B cell (primary cell): ENCODE results near the gene DCDC2C. TPM values are rescaled to one million over a fixed set of nuclear protein-coding genes. Genes with fewer than 3 reads are reported as not detected.

ENCODE experiments used
- ATAC-seq: fragments of 200-7000 bp; cut with Tn5 transposase; one replicate; pipeline ENCODE4 v1.10.0; 2021; ENCODE audit warnings: low read depth, mild to moderate bottlenecking, moderate number of reproducible peaks, moderate library complexity
- CTCF ChIA-PET: fragments of 350-600 bp; sonication (Branson Sonifier 250); formaldehyde crosslinking; loops from one replicate; lab custom pipeline; 2021; ENCODE audit warnings: antibody characterized with exemption, inconsistent platforms; lab: Charles Lee
- POLR2A ChIA-PET: fragments of 350-600 bp; sonication (Branson Sonifier 250); formaldehyde crosslinking; loops from one replicate; lab custom pipeline; 2021; ENCODE audit warnings: antibody characterized with exemption; lab: Charles Lee
- DNase-seq: peaks from one replicate; pipeline ENCODE4 v3.0.0; 2013
- H2AFZ ChIP-seq: 2 replicates; pipeline ENCODE4 v1.6.1; 2012; ENCODE audit warnings: mild to moderate bottlenecking, low read depth, low read length; ENCODE audit not compliant: insufficient read depth, poor library complexity, severe bottlenecking
- H3K27ac ChIP-seq, 2 donors: 1 replicate in 1 of 2; 2 replicates in 1 of 2; pipeline ENCODE4 v1.5.1; 2012 to 2013; ENCODE audit warnings: low read length in 2 of 2, mild to moderate bottlenecking in 2 of 2, moderate library complexity in 1 of 2
- H3K27me3 ChIP-seq, 4 experiments: fragments of 200-600 bp in 1 of 4; sonication (generic) in 1 of 4; replicated peaks in 1 of 4; 1 replicate in 2 of 4; 2 replicates in 2 of 4; pipeline versions ENCODE4 v1.6.1 to v1.7.0; 2013 to 2016; ENCODE audit warnings: low read length in 3 of 4, mild to moderate bottlenecking in 2 of 4, mixed read lengths in 1 of 4, moderate library complexity in 1 of 4; ENCODE audit not compliant: insufficient read depth in 4 of 4, control insufficient read depth in 3 of 4; ENCODE audit errors: control extremely low read depth in 1 of 4
- H3K36me3 ChIP-seq, 2 experiments: replicated peaks in 1 of 2; 1 replicate in 1 of 2; 2 replicates in 1 of 2; pipeline versions ENCODE4 v1.6.1 to v1.7.1; 2013; ENCODE audit warnings: low read length in 1 of 2; ENCODE audit not compliant: insufficient read depth in 2 of 2, control insufficient read depth in 1 of 2; ENCODE audit errors: control extremely low read depth in 1 of 2, extremely low read depth in 1 of 2
- H3K4me1 ChIP-seq, 2 donors: fragments of 200-600 bp in 1 of 2; sonication (generic) in 1 of 2; 1 replicate in 1 of 2; 2 replicates in 1 of 2; pipeline versions ENCODE4 v1.5.1 to v1.6.1; 2013 to 2017; ENCODE audit warnings: low read length in 2 of 2; ENCODE audit not compliant: control insufficient read depth in 2 of 2, insufficient read depth in 2 of 2
- H3K4me2 ChIP-seq: replicated peaks from 2 replicates; pipeline ENCODE3; 2012; ENCODE audit warnings: mild to moderate bottlenecking, low read depth, low read length; ENCODE audit not compliant: poor library complexity, severe bottlenecking
- H3K4me3 ChIP-seq, 5 experiments: fragments of 200-600 bp in 1 of 5; sonication (generic) in 1 of 5; 1 replicate in 3 of 5; 2 replicates in 2 of 5; pipeline versions ENCODE4 v1.5.1 to v1.7.0; 2011 to 2016; ENCODE audit warnings: low read length in 4 of 5, mild to moderate bottlenecking in 4 of 5, low read depth in 2 of 5, control low read depth in 1 of 5, moderate library complexity in 1 of 5; ENCODE audit not compliant: insufficient read depth in 1 of 5; ENCODE audit errors: control extremely low read depth in 1 of 5, extremely low read depth in 1 of 5
- H3K79me2 ChIP-seq: fragments of 200-600 bp; sonication (generic); one replicate; pipeline ENCODE4 v1.6.0; 2016; ENCODE audit warnings: low read length; ENCODE audit not compliant: control insufficient read depth, insufficient read depth
- H3K9ac ChIP-seq: fragments of 200-600 bp; sonication (generic); 2 replicates; pipeline ENCODE4 v1.6.1; 2017; ENCODE audit warnings: mild to moderate bottlenecking, low read length, moderate library complexity
- H3K9me3 ChIP-seq, 3 donors: one replicate each; pipeline versions ENCODE4 v1.6.1 to v1.7.1; 2013; ENCODE audit warnings: low read length in 2 of 3; ENCODE audit not compliant: control insufficient read depth in 2 of 3, insufficient read depth in 1 of 3; ENCODE audit errors: control extremely low read depth in 1 of 3
- H4K20me1 ChIP-seq: 2 replicates; pipeline ENCODE4 v1.6.0; 2012; ENCODE audit warnings: mild to moderate bottlenecking, low read length; ENCODE audit not compliant: insufficient read depth, control insufficient read depth, poor library complexity, severe bottlenecking
- H3K27ac Mint-ChIP-seq: one replicate; pipeline ENCODE4 v1.8.0; 2021; ENCODE audit warnings: mixed read lengths
- H3K27me3 Mint-ChIP-seq: one replicate; pipeline ENCODE4 v1.8.0; 2021; ENCODE audit warnings: mixed read lengths
- H3K4me1 Mint-ChIP-seq: one replicate; pipeline ENCODE4 v1.8.0; 2021; ENCODE audit warnings: mixed read lengths
- H3K4me3 Mint-ChIP-seq: one replicate; pipeline ENCODE4 v1.8.0; 2021; ENCODE audit warnings: mixed read lengths
- H3K9me3 Mint-ChIP-seq: one replicate; pipeline ENCODE4 v1.8.0; 2022; ENCODE audit warnings: mixed read lengths; ENCODE audit not compliant: insufficient read depth
- EZH2 ChIP-seq: IDR thresholded peaks from 2 replicates; pipeline ENCODE4 v1.6.1; 2012; ENCODE audit warnings: borderline replicate concordance, low read depth, mild to moderate bottlenecking, moderate library complexity, low read length; ENCODE audit not compliant: insufficient read depth, poor library complexity, severe bottlenecking
- whole genome bisulfite sequencing: methylation state at CpG from one replicate; pipeline ENCODE4 v1.1.5; 2013; ENCODE audit warnings: missing lambda C conversion rate; ENCODE audit not compliant: insufficient coverage; 5-methylcytosine and 5-hydroxymethylcytosine counted together
- intact Hi-C: fragments of 100-400 bp; cut with micrococcal nuclease; formaldehyde crosslinking; loops from one replicate; pipeline ENCODE4 v1.10.0; 2022
- polyA plus RNA-seq: library from polyadenylated mRNA; depleted of rRNA; stranded (reverse); fragments of >200 nt; gene quantifications from 2 replicates; pipeline ENCODE4 v1.2.3, GENCODE V29; 2012
- total RNA-seq, 2 donors: library from RNA; stranded (reverse); fragments of 120-200 nt in 1 of 2; gene quantifications; 1 replicate in 1 of 2; 2 replicates in 1 of 2; pipeline versions ENCODE4 v1.2.3 to v1.2.4, GENCODE V29; 2013 to 2022
- TF ChIP-seq, protein P1 (sequence below): fragments of 200-600 bp; IDR thresholded peaks from one replicate; pipeline ENCODE4 v1.8.0; 2022; ENCODE audit warnings: antibody characterized with exemption, mild to moderate bottlenecking

DCDC2C gene
- total and polyA plus RNA-seq, 2 donors (not counting 1 experiment from before 2014, with no cell fraction given) = not detected

DNA sequence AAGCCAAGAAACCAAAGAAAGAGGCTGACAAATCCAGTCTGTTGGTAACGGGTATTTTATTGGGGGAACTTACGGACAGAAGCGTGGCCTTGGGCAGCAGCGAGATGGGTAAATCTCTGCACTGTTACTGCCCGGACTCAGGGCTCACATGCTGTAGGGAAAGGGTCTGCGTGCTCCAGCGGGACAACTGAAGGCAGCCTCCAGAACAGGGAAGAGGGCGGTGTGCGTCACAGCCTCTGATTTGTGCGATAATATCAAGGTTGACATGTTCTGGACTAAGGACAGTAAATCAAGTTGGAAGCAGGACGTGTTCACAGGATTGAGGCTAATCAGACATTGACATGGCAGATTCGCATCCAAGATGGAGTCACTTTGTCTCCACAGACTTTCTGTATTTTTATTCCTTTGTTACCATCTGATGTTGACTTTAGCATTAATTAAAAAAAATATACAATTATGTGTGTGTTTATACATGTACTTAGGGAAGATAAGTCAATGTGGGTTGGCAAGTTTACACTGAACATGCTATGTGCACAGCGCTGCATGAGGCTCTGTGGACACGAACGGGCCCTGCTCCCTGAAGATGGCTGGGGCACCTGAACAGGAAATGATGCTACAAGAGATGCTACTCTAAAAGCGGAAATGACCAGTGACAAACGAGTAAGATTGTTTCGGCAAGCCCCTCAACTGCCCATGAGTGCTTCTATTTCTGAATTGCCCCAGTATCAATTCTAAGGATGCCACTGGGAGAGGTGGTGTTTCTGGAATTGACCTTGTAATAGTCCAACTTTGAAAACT lies 22.6 kb upstream of the DCDC2C start:
- Histone ChIP-seq H3K4me1 (no peaks in the 10 kb centered on the region), H2AFZ (no peak overlapping the region), H3K9ac (no peak overlapping the region), H4K20me1 (no peaks in the 10 kb centered on the region), H3K36me3 (no peaks in the 10 kb centered on the region), H3K27me3 (no peaks in the 10 kb centered on the region), H3K4me3 (no peak overlapping the region), H3K27ac (no peak overlapping the region), H3K4me2 (no peak overlapping the region), H3K79me2 (no peaks in the 10 kb centered on the region), H3K9me3 (no peaks in the 10 kb centered on the region)
- intact Hi-C loops = no loop called here
- DNase-seq (no peak), ATAC-seq (no peak)
- no peak for TF ChIP-seq EZH2
- TF ChIP-seq, protein P1, sequence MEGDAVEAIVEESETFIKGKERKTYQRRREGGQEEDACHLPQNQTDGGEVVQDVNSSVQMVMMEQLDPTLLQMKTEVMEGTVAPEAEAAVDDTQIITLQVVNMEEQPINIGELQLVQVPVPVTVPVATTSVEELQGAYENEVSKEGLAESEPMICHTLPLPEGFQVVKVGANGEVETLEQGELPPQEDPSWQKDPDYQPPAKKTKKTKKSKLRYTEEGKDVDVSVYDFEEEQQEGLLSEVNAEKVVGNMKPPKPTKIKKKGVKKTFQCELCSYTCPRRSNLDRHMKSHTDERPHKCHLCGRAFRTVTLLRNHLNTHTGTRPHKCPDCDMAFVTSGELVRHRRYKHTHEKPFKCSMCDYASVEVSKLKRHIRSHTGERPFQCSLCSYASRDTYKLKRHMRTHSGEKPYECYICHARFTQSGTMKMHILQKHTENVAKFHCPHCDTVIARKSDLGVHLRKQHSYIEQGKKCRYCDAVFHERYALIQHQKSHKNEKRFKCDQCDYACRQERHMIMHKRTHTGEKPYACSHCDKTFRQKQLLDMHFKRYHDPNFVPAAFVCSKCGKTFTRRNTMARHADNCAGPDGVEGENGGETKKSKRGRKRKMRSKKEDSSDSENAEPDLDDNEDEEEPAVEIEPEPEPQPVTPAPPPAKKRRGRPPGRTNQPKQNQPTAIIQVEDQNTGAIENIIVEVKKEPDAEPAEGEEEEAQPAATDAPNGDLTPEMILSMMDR = no peak
- H3K27ac Mint-ChIP-seq = no peak overlapping the region
- ChIA-PET CTCF (no interaction called here), POLR2A (no interaction called here)
- WGBS = 93% methylated on average over 15 of the region's 18 CpGs
- H3K27me3 Mint-ChIP-seq = peaks cover 3% of the 10 kb centered on the region
- H3K9me3 Mint-ChIP-seq = no peaks in the 10 kb centered on the region
- H3K4me1 Mint-ChIP-seq = no peaks in the 10 kb centered on the region
- no peak overlapping the region for H3K4me3 Mint-ChIP-seq

DNA sequence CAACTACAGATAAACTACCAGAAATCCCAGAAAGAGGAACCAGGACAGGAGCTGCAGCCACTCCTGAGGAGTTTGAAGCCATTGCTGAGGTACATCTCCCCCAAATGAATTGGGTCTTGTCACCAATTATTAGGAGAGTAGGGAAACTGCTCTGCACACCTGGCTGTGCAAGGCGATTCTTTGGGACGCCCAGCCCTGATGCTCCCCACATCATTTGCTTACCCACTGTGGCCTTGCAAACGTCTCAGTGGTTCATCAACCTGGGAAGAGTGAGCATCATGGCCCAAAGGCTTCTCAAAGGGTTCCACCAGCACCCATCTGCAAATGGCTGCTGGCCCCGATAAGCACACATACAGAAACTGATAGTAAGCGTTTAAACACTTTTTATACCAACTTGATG lies 21.8 kb upstream of the DCDC2C start:
- TF ChIP-seq, protein P1 = no peak
- TF ChIP-seq EZH2 = no peak
- no peak overlapping the region for H3K4me2 ChIP-seq
- DNase-seq = no peak

More for the DNA sequence above, 21.8 kb upstream of the DCDC2C start:
- 55% methylated on average over 3 of the region's 5 CpGs for WGBS
- Histone ChIP-seq H3K4me1 (no peaks in the 10 kb centered on the region), H3K4me3 (no peak overlapping the region), H3K9ac (no peak overlapping the region), H3K27me3 (no peaks in the 10 kb centered on the region), H3K36me3 (no peaks in the 10 kb centered on the region), H3K27ac (no peak overlapping the region), H2AFZ (no peak overlapping the region), H3K9me3 (no peaks in the 10 kb centered on the region), H4K20me1 (no peaks in the 10 kb centered on the region), H3K79me2 (no peaks in the 10 kb centered on the region)
- H3K27me3 Mint-ChIP-seq = peaks cover 6% of the 10 kb centered on the region
- intact Hi-C loops = no loop called here
- ChIA-PET POLR2A (no interaction called here), CTCF (no interaction called here)
- H3K9me3 Mint-ChIP-seq = no peaks in the 10 kb centered on the region
- H3K27ac Mint-ChIP-seq = no peak overlapping the region
- no peak overlapping the region for H3K4me3 Mint-ChIP-seq
- ATAC-seq = no peak
- no peaks in the 10 kb centered on the region for H3K4me1 Mint-ChIP-seq
